Nephron (organoid): ENCODE measurements around the gene MDH1B.
"Not testable (repeated sequence)": the region's sequence is repeated elsewhere in the genome, so short reads cannot be mapped to it uniquely, and the experiment has no call there.

Source experiments
- H3K27ac Mint-ChIP-seq, 3 experiments: 2 replicates each; pipeline ENCODE4 v1.8.0; 2020; ENCODE audit warnings: mixed read lengths in 3 of 3, mild to moderate bottlenecking in 2 of 3, moderate library complexity in 1 of 3
- H3K27me3 Mint-ChIP-seq: 2 replicates; pipeline ENCODE4 v1.8.0; 2021; ENCODE audit warnings: low read depth, mild to moderate bottlenecking, moderate library complexity, mixed read lengths
- H3K36me3 Mint-ChIP-seq: 2 replicates; pipeline ENCODE4 v1.8.0; 2020; ENCODE audit warnings: low read depth, mixed read lengths
- H3K4me1 Mint-ChIP-seq: 2 replicates; pipeline ENCODE4 v1.8.0; 2020; ENCODE audit warnings: mixed read lengths
- H3K4me3 Mint-ChIP-seq, 3 experiments: 2 replicates each; pipeline ENCODE4 v1.8.0; 2020; ENCODE audit warnings: mild to moderate bottlenecking in 3 of 3, mixed read lengths in 3 of 3, moderate library complexity in 2 of 3
- H3K9me3 Mint-ChIP-seq: 2 replicates; pipeline ENCODE4 v1.8.0; 2020; ENCODE audit warnings: mixed read lengths
- CTCF ChIP-seq, 3 experiments: fragments of 200-600 bp; sonication (generic); IDR thresholded peaks; one replicate each; pipeline ENCODE4 v1.5.0; 2021; ENCODE audit warnings: antibody characterized with exemption in 3 of 3; ENCODE audit not compliant: unreplicated experiment in 3 of 3

Gene MDH1B

GRCh38 chr2:206727287-206727686 lies 37.8 kb downstream of the MDH1B start:
- Mint-ChIP-seq H3K36me3 (no peaks in the 10 kb centered on the region), H3K9me3 (peaks cover 4% of the 10 kb centered on the region), H3K27me3 (peaks cover 10% of the 10 kb centered on the region), H3K4me1 (no peaks in the 10 kb centered on the region), H3K27ac (no peak overlapping the region), H3K4me3 (no peak overlapping the region)
- TF ChIP-seq CTCF (IDR thresholded peaks at IDR 0.05; ENCODE audit: unreplicated experiment in 3 of 3): no peak

GRCh38 chr2:206723288-206723687 lies 41.8 kb downstream of the MDH1B start:
- H3K36me3 Mint-ChIP-seq: no peaks in the 10 kb centered on the region
- H3K27ac Mint-ChIP-seq: no peak overlapping the region
- H3K4me3 Mint-ChIP-seq: no peak overlapping the region
- no peaks in the 10 kb centered on the region for H3K9me3 Mint-ChIP-seq
- H3K4me1 Mint-ChIP-seq: no peaks in the 10 kb centered on the region
- no peak for TF ChIP-seq CTCF (IDR thresholded peaks at IDR 0.05; ENCODE audit: unreplicated experiment in 3 of 3)
- H3K27me3 Mint-ChIP-seq: peaks cover 4% of the 10 kb centered on the region

GRCh38 chr2:206721256-206721920 lies 43.7 kb downstream of the MDH1B start:
- Mint-ChIP-seq H3K36me3 (no peaks in the 10 kb centered on the region), H3K27ac (no peak overlapping the region), H3K9me3 (no peaks in the 10 kb centered on the region), H3K27me3 (peaks cover 5% of the 10 kb centered on the region), H3K4me1 (no peaks in the 10 kb centered on the region), H3K4me3 (no peak overlapping the region)
- TF ChIP-seq CTCF (IDR thresholded peaks at IDR 0.05; ENCODE audit: unreplicated experiment in 3 of 3): no peak

GRCh38 chr2:206718296-206718695 lies 46.8 kb downstream of the MDH1B start, which contains the start of gene DYTN:
TSS of gene DYTN (minus strand) at chr2:206718396. CDS start at chr2:206718279, 117 bp downstream.
- no peaks in the 10 kb centered on the region for H3K9me3 Mint-ChIP-seq
- H3K4me1 Mint-ChIP-seq: no peaks in the 10 kb centered on the region
- H3K4me3 Mint-ChIP-seq: no peak within 1 kb of the TSS
- no peaks in the 10 kb centered on the region for H3K36me3 Mint-ChIP-seq
- no peak within 1 kb of the TSS for H3K27ac Mint-ChIP-seq
- H3K27me3 Mint-ChIP-seq: peaks cover 5% of the 10 kb centered on the region
- TF ChIP-seq CTCF (IDR thresholded peaks at IDR 0.05; ENCODE audit: unreplicated experiment in 3 of 3): no peak

- Mint-ChIP-seq H3K36me3 (no peaks in the 10 kb centered on the region), H3K27me3 (peaks cover 5% of the 10 kb centered on the region), H3K4me3 (no peak overlapping the region), H3K27ac (no peak overlapping the region), H3K4me1 (no peaks in the 10 kb centered on the region), H3K9me3 (no peaks in the 10 kb centered on the region)
- TF ChIP-seq CTCF (IDR thresholded peaks at IDR 0.05; ENCODE audit: unreplicated experiment in 3 of 3): no peak
Measured at GRCh38 chr2:206716623-206717022, 48.5 kb downstream of the MDH1B start.

- H3K36me3 Mint-ChIP-seq, H3K4me3 Mint-ChIP-seq, H3K27ac Mint-ChIP-seq, H3K27me3 Mint-ChIP-seq, H3K9me3 Mint-ChIP-seq, H3K4me1 Mint-ChIP-seq: not testable (repeated sequence)
Measured at GRCh38 chr2:206715183-206715582, 49.9 kb downstream of the MDH1B start.
